GM12878 (cell line): Measurements from ENCODE around the gene TBC1D2B. TPM values are rescaled to one million over a fixed set of nuclear protein-coding genes. Genes with fewer than 3 reads are reported as not detected.

Source experiments
- ATAC-seq: fragments of 200-7000 bp; cut with Tn5 transposase; 3 replicates; pipeline ENCODE4 v1.9.1; 2020; ENCODE audit warnings: mild to moderate bottlenecking, moderate library complexity
- BruUV-seq: library from RNA; stranded (reverse); fragments of 400-500 nt; replicated peaks from 2 replicates; lab custom pipeline; 2021; lab: Mats Ljungman, UMichigan
- CTCF ChIA-PET: fragments of 300-600 bp; sonication (Branson Sonifier 250); formaldehyde crosslinking; extraction: SDS; loops from one replicate; lab custom pipeline; 2021; ENCODE audit warnings: inconsistent platforms; lab: Yijun Ruan, JAX
- POLR2A ChIA-PET: fragments of 350-600 bp; formaldehyde crosslinking; extraction: SDS; loops from one replicate; lab custom pipeline; 2021; ENCODE audit warnings: inconsistent platforms; lab: Charles Lee
- RAD21 ChIA-PET: fragments of 300-600 bp; sonication (Branson Sonifier 250); formaldehyde crosslinking; loops from one replicate; lab custom pipeline; 2023; ENCODE audit warnings: antibody characterized with exemption; ENCODE audit not compliant: unreplicated experiment; lab: Charles Lee
- SMC1A ChIA-PET: fragments of 300-600 bp; sonication (Branson Sonifier 250); formaldehyde crosslinking; loops from one replicate; lab custom pipeline; 2023; ENCODE audit not compliant: unreplicated experiment, uncharacterized antibody; lab: Charles Lee
- DNase-seq: peaks from one replicate; pipeline ENCODE4 v3.0.0-alpha.2; 2011; ENCODE audit warnings: low read depth, low spot score
- FAIRE-seq: peaks from 3 replicates; lab custom pipeline; 2011; peaks lifted over from hg19 to GRCh38; lab: Jason Lieb, UNC
- H2AFZ ChIP-seq: 2 replicates; pipeline ENCODE4 v1.6.0; 2011; ENCODE audit warnings: low read depth, low read length, control low read depth; ENCODE audit not compliant: control insufficient read depth
- H3K27ac ChIP-seq: 2 replicates; pipeline ENCODE4 v1.5.1; 2011; ENCODE audit warnings: control low read depth; ENCODE audit not compliant: control insufficient read depth, insufficient read depth
- H3K27me3 ChIP-seq, 2 experiments: replicated peaks in 1 of 2; 2 replicates each; pipeline versions ENCODE4 v1.6.0 to v1.6.1; 2011; ENCODE audit warnings: low read length in 1 of 2; ENCODE audit not compliant: control insufficient read depth in 2 of 2, insufficient read depth in 2 of 2
- H3K36me3 ChIP-seq, 2 experiments: 2 replicates each; pipeline ENCODE4 v1.5.1; 2011; ENCODE audit warnings: low read length in 1 of 2; ENCODE audit not compliant: control insufficient read depth in 2 of 2, insufficient read depth in 2 of 2
- H3K4me1 ChIP-seq: 2 replicates; pipeline ENCODE4 v1.6.1; 2011; ENCODE audit warnings: mild to moderate bottlenecking, low read length, moderate library complexity, mixed read lengths; ENCODE audit not compliant: control insufficient read depth, insufficient read depth
- H3K4me2 ChIP-seq: 2 replicates; pipeline ENCODE4 v1.6.0; 2011; ENCODE audit warnings: control low read depth; ENCODE audit not compliant: control insufficient read depth, insufficient read depth
- H3K4me3 ChIP-seq: fragments of 200-600 bp; sonication (generic); 2 replicates; pipeline ENCODE4 v1.5.1; 2016
- H3K79me2 ChIP-seq: 2 replicates; pipeline ENCODE4 v1.6.0; 2011; ENCODE audit warnings: low read length; ENCODE audit not compliant: control insufficient read depth, insufficient read depth
- H3K9ac ChIP-seq: 2 replicates; pipeline ENCODE4 v1.8.0; 2011; ENCODE audit warnings: low read length, control low read depth, mixed read lengths; ENCODE audit not compliant: control insufficient read depth, insufficient read depth
- H3K9me3 ChIP-seq: replicated peaks from 3 replicates; pipeline ENCODE4 v1.5.1; 2011; ENCODE audit warnings: mild to moderate bottlenecking, low read length; ENCODE audit not compliant: control insufficient read depth, insufficient read depth
- H4K20me1 ChIP-seq: 2 replicates; pipeline ENCODE4 v1.6.0; 2011; ENCODE audit not compliant: control insufficient read depth, insufficient read depth
- ELK1 ChIP-seq: IDR thresholded peaks from 2 replicates; pipeline ENCODE4 v1.6.1; 2012; ENCODE audit warnings: low read depth, low read length, improper control_type of control experiment
- IRF5 ChIP-seq: fragments of 450-650 bp; IDR thresholded peaks from 2 replicates; pipeline ENCODE4 v1.6.1; 2017; ENCODE audit warnings: borderline replicate concordance
- NFIC ChIP-seq: IDR thresholded peaks from 2 replicates; pipeline ENCODE4 v1.6.1; 2012; ENCODE audit warnings: low read depth, mild to moderate bottlenecking, inconsistent platforms, low read length, moderate library complexity
- RAD51 ChIP-seq: fragments of 450-650 bp; IDR thresholded peaks from 2 replicates; pipeline ENCODE4 v1.6.1; 2016; ENCODE audit warnings: moderate library complexity, mild to moderate bottlenecking, inconsistent platforms
- WGBS: methylation state at CpG from one replicate; pipeline ENCODE4 v1.1.6; 2016; ENCODE audit warnings: low lambda C conversion rate; ENCODE audit not compliant: insufficient replicate concordance, insufficient coverage; ENCODE audit errors: missing lambda C conversion rate; 5-methylcytosine and 5-hydroxymethylcytosine counted together
- in situ Hi-C: fragments of 300-500 bp; cut with MboI; formaldehyde crosslinking; loops from 9 replicates; pipeline ENCODE4 v1.14.3; 2018; ENCODE audit warnings: mixed read lengths
- intact Hi-C: fragments of 100-400 bp; cut with micrococcal nuclease; formaldehyde crosslinking; loops from one replicate; pipeline ENCODE4 v1.14.2; 2022; ENCODE audit not compliant: unreplicated experiment
- polyA plus RNA-seq, 11 experiments: library from polyadenylated mRNA; depleted of rRNA in 4 of 11; unstranded in 6 of 11; stranded (reverse) in 5 of 11; fragments of >200 nt; fragmentation: Nextera tagmentation in 4 of 11; fragmentation: Illumina TruSeq in 1 of 11; extraction: Ambion mirVana in 4 of 11; extraction: Trizol in 1 of 11; gene quantifications; 1 replicate in 1 of 11; 2 replicates in 10 of 11; pipeline versions ENCODE4 v1.2.1 to v1.2.3, GENCODE V29; 2011 to 2016; ENCODE audit warnings: inconsistent platforms in 2 of 11, missing spikeins in 2 of 11, low read depth in 1 of 11
- total RNA-seq, 4 experiments: library from RNA; depleted of rRNA in 3 of 4; stranded (reverse); fragments of >200 nt in 3 of 4; fragmentation: Illumina TruSeq in 1 of 4; extraction: Trizol in 1 of 4; gene quantifications; 2 replicates each; pipeline versions ENCODE4 v1.2.1 to v1.2.3, GENCODE V29; 2013 to 2021
- TF ChIP-seq, protein P1 (sequence below): IDR thresholded peaks from 2 replicates; pipeline ENCODE4 v1.6.1; 2012; ENCODE audit warnings: low read depth, low read length, improper control_type of control experiment
- TF ChIP-seq, protein P2 (sequence below): fragments of 450-650 bp; IDR thresholded peaks from 2 replicates; pipeline ENCODE4 v1.6.1; 2017; ENCODE audit warnings: low read depth, mild to moderate bottlenecking, moderate library complexity

Gene TBC1D2B
- total and polyA plus RNA-seq, 10 of the 15 experiments (the other 5 are each of a cell fraction or from before 2014, with no cell fraction given), result 1.3 to 53.4 (median 19.4) TPM

DNA sequence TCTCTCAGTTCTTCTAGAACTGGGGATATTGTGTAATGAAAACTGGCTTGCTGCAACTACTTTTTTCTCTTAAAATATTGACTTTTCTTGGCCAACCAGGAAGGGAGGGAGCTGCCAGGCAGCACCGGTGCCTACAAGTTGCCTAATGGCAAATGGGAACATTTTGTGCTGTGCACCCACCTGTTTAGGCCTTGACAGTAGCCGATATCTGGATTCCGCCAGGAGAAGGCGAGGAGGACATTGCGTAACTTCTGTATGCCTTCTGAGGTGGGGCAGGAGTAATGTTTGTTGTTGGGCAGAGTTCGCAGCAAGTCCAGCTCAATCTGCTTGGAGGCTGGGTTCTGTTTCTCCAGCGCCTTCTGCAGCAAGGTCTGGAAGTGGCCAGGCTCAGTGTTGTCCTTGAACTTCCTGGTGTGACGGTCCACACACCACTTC lies 64.9 kb downstream of the TBC1D2B start (continued):
- TF ChIP-seq IRF5 (no peak), ELK1 (no peak)
- TF ChIP-seq, protein P1, sequence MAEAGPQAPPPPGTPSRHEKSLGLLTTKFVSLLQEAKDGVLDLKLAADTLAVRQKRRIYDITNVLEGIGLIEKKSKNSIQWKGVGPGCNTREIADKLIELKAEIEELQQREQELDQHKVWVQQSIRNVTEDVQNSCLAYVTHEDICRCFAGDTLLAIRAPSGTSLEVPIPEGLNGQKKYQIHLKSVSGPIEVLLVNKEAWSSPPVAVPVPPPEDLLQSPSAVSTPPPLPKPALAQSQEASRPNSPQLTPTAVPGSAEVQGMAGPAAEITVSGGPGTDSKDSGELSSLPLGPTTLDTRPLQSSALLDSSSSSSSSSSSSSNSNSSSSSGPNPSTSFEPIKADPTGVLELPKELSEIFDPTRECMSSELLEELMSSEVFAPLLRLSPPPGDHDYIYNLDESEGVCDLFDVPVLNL, result no peak
- TF ChIP-seq, all 136 proteins: peak for 0

- no peaks in the 10 kb centered on the region; the same call in 1 of the 2 replicates for H3K79me2 ChIP-seq
- in situ Hi-C loops, result no loop called here
Measured at GRCh38 chr15:78010067-78010466, 67.4 kb downstream of the TBC1D2B start.

More at GRCh38 chr15:78010067-78010466, 67.4 kb downstream of the TBC1D2B start:
- no peaks in the 10 kb centered on the region for H4K20me1 ChIP-seq
- ChIA-PET CTCF (interaction anchor here (0.6 to 9.4 kb wide), 3 partner anchors 9 to 297 kb away, joined by 3 to 60 read pairs (median 4); no protein-coding TSS in a partner anchor), SMC1A (interaction anchor here (0.6 to 2.8 kb wide), 5 partner anchors 9 to 65 kb away, joined by 3 to 8 read pairs (median 4); no protein-coding TSS in a partner anchor), POLR2A (interaction anchor here (0.6 to 1.0 kb wide), 2 partner anchors 59 to 95 kb away, joined by 3 to 4 read pairs; no protein-coding TSS in a partner anchor), RAD21 (interaction anchor here (1.3 kb wide), 1 partner anchor 22 kb away, joined by 3 read pairs; no protein-coding TSS in a partner anchor)
- no peaks in the 10 kb centered on the region for H3K9me3 ChIP-seq
- FAIRE-seq (no peak), ATAC-seq (no peak), DNase-seq (no peak)
- no peak overlapping the region for H3K9ac ChIP-seq
- H3K4me2 ChIP-seq, result no peak overlapping the region
- TF ChIP-seq RAD51 (no peak), NFIC (no peak)
- TF ChIP-seq, protein P2, sequence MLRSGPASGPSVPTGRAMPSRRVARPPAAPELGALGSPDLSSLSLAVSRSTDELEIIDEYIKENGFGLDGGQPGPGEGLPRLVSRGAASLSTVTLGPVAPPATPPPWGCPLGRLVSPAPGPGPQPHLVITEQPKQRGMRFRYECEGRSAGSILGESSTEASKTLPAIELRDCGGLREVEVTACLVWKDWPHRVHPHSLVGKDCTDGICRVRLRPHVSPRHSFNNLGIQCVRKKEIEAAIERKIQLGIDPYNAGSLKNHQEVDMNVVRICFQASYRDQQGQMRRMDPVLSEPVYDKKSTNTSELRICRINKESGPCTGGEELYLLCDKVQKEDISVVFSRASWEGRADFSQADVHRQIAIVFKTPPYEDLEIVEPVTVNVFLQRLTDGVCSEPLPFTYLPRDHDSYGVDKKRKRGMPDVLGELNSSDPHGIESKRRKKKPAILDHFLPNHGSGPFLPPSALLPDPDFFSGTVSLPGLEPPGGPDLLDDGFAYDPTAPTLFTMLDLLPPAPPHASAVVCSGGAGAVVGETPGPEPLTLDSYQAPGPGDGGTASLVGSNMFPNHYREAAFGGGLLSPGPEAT, result no peak
- 96% methylated on average over 4 of the region's 4 CpGs for WGBS
- peaks cover 14 to 21% of the 10 kb centered on the region in 2 experiments; a peak in 3 of 4 replicates for H3K36me3 ChIP-seq
- no peak overlapping the region for H3K4me3 ChIP-seq
- no peak overlapping the region for H2AFZ ChIP-seq
- intact Hi-C loops, result no loop called here
- no TSS peak for BruUV-seq
- H3K27me3 ChIP-seq, result no peaks in the 10 kb centered on the region
- no peak overlapping the region for H3K27ac ChIP-seq
- peaks cover 3% of the 10 kb centered on the region for H3K4me1 ChIP-seq
